NB4 (cell line): ENCODE measurements around the gene CNTN5.

Source experiments
- DNase-seq: peaks from one replicate; pipeline ENCODE4 v3.0.0; 2010; ENCODE audit warnings: low read depth
- H3K4me3 ChIP-seq: one replicate; pipeline ENCODE4 v1.5.1; 2011; ENCODE audit warnings: mild to moderate bottlenecking, low read depth, low read length, moderate library complexity
- CTCF ChIP-seq: IDR thresholded peaks from one replicate; pipeline ENCODE4 v1.5.1; 2012; ENCODE audit warnings: low read depth, low read length
- MYC ChIP-seq: IDR thresholded peaks from 2 replicates; pipeline ENCODE4 v1.6.1; 2011; ENCODE audit warnings: low read depth, low read length
- POLR2A ChIP-seq: IDR thresholded peaks from 2 replicates; pipeline ENCODE4 v1.6.1; 2011; ENCODE audit warnings: mild to moderate bottlenecking; ENCODE audit not compliant: insufficient read length; ENCODE audit errors: extremely low read depth
- TF ChIP-seq, protein P1 (sequence below): IDR thresholded peaks from 2 replicates; pipeline ENCODE4 v1.6.1; 2011; ENCODE audit warnings: low read depth, low read length

The CNTN5 gene

GRCh38 chr11:100095809-100096208, 1075.1 kb downstream of the CNTN5 start:
- no peak overlapping the region for H3K4me3 ChIP-seq
- TF ChIP-seq POLR2A, result no peak
- TF ChIP-seq CTCF, result no peak
- TF ChIP-seq, protein P1, sequence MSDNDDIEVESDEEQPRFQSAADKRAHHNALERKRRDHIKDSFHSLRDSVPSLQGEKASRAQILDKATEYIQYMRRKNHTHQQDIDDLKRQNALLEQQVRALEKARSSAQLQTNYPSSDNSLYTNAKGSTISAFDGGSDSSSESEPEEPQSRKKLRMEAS, result no peak
- no peak for TF ChIP-seq MYC

GRCh38 chr11:100098560-100098959, 1077.8 kb downstream of the CNTN5 start:
- no peak for DNase-seq
- TF ChIP-seq CTCF (no peak), POLR2A (no peak), MYC (no peak)
- TF ChIP-seq, protein P1, result no peak
- H3K4me3 ChIP-seq, result no peak overlapping the region

More at GRCh38 chr11:100095809-100096208, 1075.1 kb downstream of the CNTN5 start:
- no peak for DNase-seq

DNA sequence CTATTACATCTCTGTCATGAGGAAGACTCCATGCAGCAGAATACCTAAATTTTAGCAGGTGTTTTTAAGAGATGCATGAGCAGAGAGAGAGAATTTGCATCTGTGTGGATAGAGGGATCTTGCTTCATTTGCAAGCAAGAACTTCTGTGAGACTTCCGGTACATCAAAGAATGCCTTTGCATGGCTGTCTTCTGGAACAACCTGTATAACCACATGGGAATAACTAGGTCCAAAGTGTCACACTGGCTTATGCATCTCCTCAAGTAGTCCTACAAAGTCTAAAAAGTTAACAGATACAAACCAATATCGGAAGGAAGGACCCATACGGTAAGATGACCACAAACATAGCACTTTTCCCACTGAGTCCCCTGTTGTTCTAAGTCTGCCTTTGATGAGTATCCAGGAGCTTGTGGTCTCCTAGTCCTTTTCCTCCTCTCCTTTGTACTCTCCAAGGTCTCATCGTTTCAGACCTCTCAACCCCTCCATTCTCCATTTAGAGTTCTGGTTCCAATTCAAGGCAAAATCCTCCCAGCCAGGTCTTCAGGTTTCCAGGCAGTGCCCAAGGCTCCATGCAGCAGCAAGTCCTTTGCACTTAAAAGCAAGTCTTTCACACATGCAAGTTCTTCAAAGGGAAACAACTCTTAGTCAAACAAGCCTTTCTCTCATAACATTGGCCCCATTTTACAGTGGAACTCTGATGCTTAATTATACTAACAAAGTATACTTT, 1084.7 kb downstream of the CNTN5 start:
- H3K4me3 ChIP-seq, result no peak overlapping the region
- TF ChIP-seq CTCF, result no peak
- TF ChIP-seq, protein P1, result no peak
- no peak for TF ChIP-seq POLR2A
- no peak for TF ChIP-seq MYC
- no peak for DNase-seq

GRCh38 chr11:100105982-100106358, 1085.2 kb downstream of the CNTN5 start:
- H3K4me3 ChIP-seq, result no peak overlapping the region
- TF ChIP-seq, protein P1, result no peak
- TF ChIP-seq CTCF, result no peak
- no peak for TF ChIP-seq POLR2A
- TF ChIP-seq MYC, result no peak
- no peak for DNase-seq

- DNase-seq, result no peak
- TF ChIP-seq CTCF (no peak), POLR2A (no peak), MYC (no peak)
- TF ChIP-seq, protein P1, result no peak
- no peak overlapping the region for H3K4me3 ChIP-seq
These were observed 1098.4 kb downstream of the CNTN5 start for GRCh38 chr11:100119176-100119575.

GRCh38 chr11:100133114-100133513, 1112.4 kb downstream of the CNTN5 start:
- no peak overlapping the region for H3K4me3 ChIP-seq
- TF ChIP-seq POLR2A, result no peak
- TF ChIP-seq CTCF, result no peak
- TF ChIP-seq, protein P1, result no peak
- TF ChIP-seq MYC, result no peak
- DNase-seq, result no peak
